AG10803 (cell line): Measurements from ENCODE around the gene RBL1.

Experiments
- DNase-seq: peaks from one replicate; pipeline ENCODE4 v3.0.0; 2010; ENCODE audit warnings: low read depth
- H3K4me3 ChIP-seq: 2 replicates; pipeline ENCODE4 v1.5.1; 2011; ENCODE audit warnings: mild to moderate bottlenecking, low read length, control low read depth
- CTCF ChIP-seq: conservative IDR thresholded peaks from 2 replicates; pipeline ENCODE4 v1.5.1; 2011; ENCODE audit warnings: mild to moderate bottlenecking, low read length, control low read depth, inconsistent platforms

The RBL1 gene

GRCh38 chr20:37123441-37123840 is 27.6 kb upstream of the RBL1 start:
- TF ChIP-seq CTCF: no peak
- no peak overlapping the region for H3K4me3 ChIP-seq
- no peak for DNase-seq

- no peak for TF ChIP-seq CTCF
- H3K4me3 ChIP-seq: no peak overlapping the region
- no peak for DNase-seq
Observed at GRCh38 chr20:37120497-37120896, 24.7 kb upstream of the RBL1 start.

- TF ChIP-seq CTCF: no peak
- no peak for DNase-seq
- no peak overlapping the region for H3K4me3 ChIP-seq
Observed at GRCh38 chr20:37119356-37120036, 23.7 kb upstream of the RBL1 start.

GRCh38 chr20:37114012-37114411 is 18.2 kb upstream of the RBL1 start:
- no peak overlapping the region for H3K4me3 ChIP-seq
- no peak for DNase-seq
- TF ChIP-seq CTCF: no peak

- no peak for TF ChIP-seq CTCF
- DNase-seq: no peak
- no peak overlapping the region for H3K4me3 ChIP-seq
Observed at GRCh38 chr20:37111926-37112455, 16.2 kb upstream of the RBL1 start.

- no peak for TF ChIP-seq CTCF
Observed at GRCh38 chr20:37108676-37109075, 12.9 kb upstream of the RBL1 start.

GRCh38 chr20:37102571-37102970 is 6.8 kb upstream of the RBL1 start:
- TF ChIP-seq CTCF: no peak
- H3K4me3 ChIP-seq: no peak overlapping the region
- no peak for DNase-seq

More at GRCh38 chr20:37108676-37109075, 12.9 kb upstream of the RBL1 start:
- no peak overlapping the region for H3K4me3 ChIP-seq
- no peak for DNase-seq
